AG09309 (cell line): ENCODE results near the gene MME.

ENCODE experiments used
- DNase-seq: peaks from one replicate; pipeline ENCODE4 v3.0.0-alpha.2; 2010; ENCODE audit warnings: low read depth
- H3K4me3 ChIP-seq: 2 replicates; pipeline ENCODE4 v1.5.1; 2011; ENCODE audit warnings: mild to moderate bottlenecking, low read depth, low read length, moderate library complexity; ENCODE audit not compliant: control insufficient read depth
- CTCF ChIP-seq: IDR thresholded peaks from 2 replicates; pipeline ENCODE4 v1.5.1; 2011; ENCODE audit warnings: mild to moderate bottlenecking, low read depth, low read length, inconsistent platforms; ENCODE audit not compliant: insufficient read depth, control insufficient read depth; ENCODE audit errors: missing control alignments

The MME gene

GRCh38 chr3:155190691-155191090 is 110.6 kb downstream of the MME start:
- TF ChIP-seq CTCF = no peak
- no peak for DNase-seq
- H3K4me3 ChIP-seq = no peak overlapping the region

- no peak for DNase-seq
- no peak for TF ChIP-seq CTCF
- no peak overlapping the region for H3K4me3 ChIP-seq
These were observed 113.0 kb downstream of the MME start for GRCh38 chr3:155192957-155193746.

- TF ChIP-seq CTCF = no peak
- no peak overlapping the region for H3K4me3 ChIP-seq
- DNase-seq = no peak
These were observed 113.7 kb downstream of the MME start for GRCh38 chr3:155193868-155194267.

- no peak for DNase-seq
- no peak for TF ChIP-seq CTCF
- no peak overlapping the region for H3K4me3 ChIP-seq
These were observed 115.1 kb downstream of the MME start for GRCh38 chr3:155194973-155195957.

- no peak for TF ChIP-seq CTCF
- no peak overlapping the region for H3K4me3 ChIP-seq
- DNase-seq = no peak
These were observed 116.3 kb downstream of the MME start for GRCh38 chr3:155196131-155197021.

- DNase-seq = no peak
- H3K4me3 ChIP-seq = no peak overlapping the region
- no peak for TF ChIP-seq CTCF
These were observed 117.7 kb downstream of the MME start for GRCh38 chr3:155197786-155198185.
